Loucy (cell line): ENCODE measurements around the gene MEF2C.

Experiments
- EZH2phosphoT487 ChIP-seq: fragments of 200-600 bp; IDR thresholded peaks from 2 replicates; pipeline ENCODE4 v1.6.1; 2018; ENCODE audit warnings: antibody characterized with exemption, mild to moderate bottlenecking, moderate library complexity, borderline replicate concordance
- TF ChIP-seq, protein P1 (sequence below): fragments of 200-600 bp; sonication (generic); conservative IDR thresholded peaks from 2 replicates; pipeline ENCODE4 v1.5.1; 2014; ENCODE audit warnings: mild to moderate bottlenecking, antibody characterized with exemption, low read length

DNA sequence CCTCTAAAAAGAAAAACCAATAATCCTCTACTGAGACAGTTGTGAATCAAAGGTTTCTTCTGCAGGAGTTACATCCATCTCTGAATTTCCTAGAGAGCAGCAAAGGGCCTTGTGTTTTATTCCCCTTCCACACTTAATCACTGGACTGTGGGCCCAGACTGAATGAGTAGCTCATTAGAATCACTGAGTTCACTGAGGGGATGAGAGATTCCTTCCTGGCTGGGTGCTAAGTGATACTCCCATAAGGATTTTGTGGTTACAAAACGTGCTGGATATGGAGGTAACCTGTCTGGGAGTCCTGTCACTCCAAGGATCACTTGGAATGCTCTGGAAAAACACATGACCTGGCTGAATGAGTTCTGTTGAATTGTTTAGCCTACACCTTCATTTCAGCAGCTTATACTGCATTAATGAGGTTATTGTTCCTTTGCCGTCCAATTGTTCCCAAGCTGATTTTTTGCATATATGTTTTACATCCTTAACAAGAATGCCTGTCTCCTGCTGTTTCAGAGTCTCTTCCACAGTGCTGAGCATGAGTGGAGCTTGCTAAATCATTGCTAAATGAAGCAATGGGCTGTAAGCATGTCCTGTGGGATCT is 82.9 kb downstream of the MEF2C start:
- TF ChIP-seq, protein P1, sequence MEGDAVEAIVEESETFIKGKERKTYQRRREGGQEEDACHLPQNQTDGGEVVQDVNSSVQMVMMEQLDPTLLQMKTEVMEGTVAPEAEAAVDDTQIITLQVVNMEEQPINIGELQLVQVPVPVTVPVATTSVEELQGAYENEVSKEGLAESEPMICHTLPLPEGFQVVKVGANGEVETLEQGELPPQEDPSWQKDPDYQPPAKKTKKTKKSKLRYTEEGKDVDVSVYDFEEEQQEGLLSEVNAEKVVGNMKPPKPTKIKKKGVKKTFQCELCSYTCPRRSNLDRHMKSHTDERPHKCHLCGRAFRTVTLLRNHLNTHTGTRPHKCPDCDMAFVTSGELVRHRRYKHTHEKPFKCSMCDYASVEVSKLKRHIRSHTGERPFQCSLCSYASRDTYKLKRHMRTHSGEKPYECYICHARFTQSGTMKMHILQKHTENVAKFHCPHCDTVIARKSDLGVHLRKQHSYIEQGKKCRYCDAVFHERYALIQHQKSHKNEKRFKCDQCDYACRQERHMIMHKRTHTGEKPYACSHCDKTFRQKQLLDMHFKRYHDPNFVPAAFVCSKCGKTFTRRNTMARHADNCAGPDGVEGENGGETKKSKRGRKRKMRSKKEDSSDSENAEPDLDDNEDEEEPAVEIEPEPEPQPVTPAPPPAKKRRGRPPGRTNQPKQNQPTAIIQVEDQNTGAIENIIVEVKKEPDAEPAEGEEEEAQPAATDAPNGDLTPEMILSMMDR = no peak
- no peak for TF ChIP-seq EZH2phosphoT487
